Lower lobe of right lung (tissue), 2 donors: ENCODE measurements around the gene FARP2. TPM values are rescaled to one million over a fixed set of nuclear protein-coding genes. Genes with fewer than 3 reads are reported as not detected.

Experiments
- ATAC-seq, 2 donors: fragments of 200-7000 bp; cut with Tn5 transposase; one replicate each; pipeline ENCODE4 v1.9.1; 2020 to 2022; ENCODE audit warnings: mild to moderate bottlenecking in 2 of 2, moderate library complexity in 2 of 2
- DNase-seq: peaks from one replicate; pipeline ENCODE4 v3.0.0-alpha.2; 2020
- H3K27ac ChIP-seq: fragments of 200-600 bp; one replicate; pipeline ENCODE4 v1.8.0; 2022
- H3K27me3 ChIP-seq: fragments of 200-600 bp; one replicate; pipeline ENCODE4 v1.8.0; 2022; ENCODE audit warnings: low read depth
- H3K36me3 ChIP-seq: fragments of 200-600 bp; one replicate; pipeline ENCODE4 v1.8.0; 2022; ENCODE audit warnings: mild to moderate bottlenecking
- H3K4me1 ChIP-seq: fragments of 200-600 bp; one replicate; pipeline ENCODE4 v1.8.0; 2022
- H3K4me3 ChIP-seq: fragments of 200-600 bp; one replicate; pipeline ENCODE4 v1.8.0; 2022; ENCODE audit warnings: mild to moderate bottlenecking
- H3K9me3 ChIP-seq: fragments of 200-600 bp; one replicate; pipeline ENCODE4 v1.8.0; 2022
- intact Hi-C: fragments of 100-400 bp; cut with DNase I; formaldehyde crosslinking; loops from one replicate; pipeline ENCODE4 v1.11.0; 2022
- microRNA-seq: library from miRNA; unstranded; fragments of <30 nt; microRNA quantifications from one replicate; pipeline ENCODE4 v1.2.0, GENCODE V29; 2020; ENCODE audit warnings: borderline number of aligned reads
- total RNA-seq: library from RNA; stranded (reverse); fragmentation: NEBNext Ultra II Directional; extraction: Animal tissue kit (Norgen Biotek cat#: 25700); gene quantifications from one replicate; pipeline ENCODE4 v1.2.1, GENCODE V29; 2021
- TF ChIP-seq, protein P1 (sequence below): fragments of 200-600 bp; IDR thresholded peaks from one replicate; pipeline ENCODE4 v1.8.0; 2022; ENCODE audit warnings: antibody characterized with exemption, mild to moderate bottlenecking
- donor health status: DM: no; HTN: yes; CAD: no; lungs with severe emphysema.

FARP2 gene
- total RNA-seq, 1 donor from 2014 or later, result 42.4 TPM

DNA sequence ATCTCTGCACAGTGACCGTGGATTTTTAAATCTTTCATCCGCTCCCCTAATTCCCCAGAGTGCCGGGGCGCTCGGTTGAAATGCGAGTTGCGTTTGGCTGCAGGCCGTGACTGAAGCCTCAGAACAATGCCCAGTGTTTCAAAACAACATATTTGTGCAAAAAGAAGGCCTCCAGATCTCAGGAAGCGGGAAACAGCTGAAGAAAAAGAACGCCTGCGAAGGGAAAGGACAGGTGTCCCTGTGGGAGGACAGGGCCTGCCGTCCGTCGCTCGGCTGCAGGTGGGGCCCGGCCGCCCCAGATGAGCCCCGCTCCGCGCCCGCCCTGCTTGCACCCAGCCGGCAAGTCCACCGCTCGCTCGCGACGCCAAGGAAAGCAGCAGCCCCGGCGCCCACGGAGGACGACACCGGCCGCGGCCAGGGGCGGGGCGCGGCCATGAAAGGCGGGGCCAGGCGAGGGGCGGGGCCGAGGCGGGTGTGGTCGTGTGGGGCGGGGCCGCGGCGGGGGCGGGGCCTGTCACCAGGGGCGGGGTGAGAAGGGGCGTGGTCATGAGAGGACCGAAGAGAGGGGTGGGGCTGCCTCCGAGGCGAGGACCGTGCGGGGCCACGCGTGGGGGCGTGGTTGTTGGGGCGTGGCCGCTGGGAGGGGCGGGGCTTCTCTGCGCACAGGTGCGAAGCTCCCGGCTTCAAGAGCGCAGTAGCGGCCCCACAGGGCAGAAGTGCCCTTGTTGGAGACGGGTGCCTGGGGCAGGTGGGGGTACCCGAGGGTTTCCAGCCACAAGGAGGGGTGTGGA lies 184.9 kb downstream of the FARP2 start:
- H3K9me3 ChIP-seq, result no peaks in the 10 kb centered on the region
- intact Hi-C loops, result no loop called here
- H3K27ac ChIP-seq, result peak overlapping the region; percentile 67
- no peaks in the 10 kb centered on the region for H3K36me3 ChIP-seq
- peaks cover 25% of the 10 kb centered on the region for H3K27me3 ChIP-seq
- DNase-seq (peak; percentile 80), ATAC-seq (peak; percentile 88 to 93)
- TF ChIP-seq, protein P1, sequence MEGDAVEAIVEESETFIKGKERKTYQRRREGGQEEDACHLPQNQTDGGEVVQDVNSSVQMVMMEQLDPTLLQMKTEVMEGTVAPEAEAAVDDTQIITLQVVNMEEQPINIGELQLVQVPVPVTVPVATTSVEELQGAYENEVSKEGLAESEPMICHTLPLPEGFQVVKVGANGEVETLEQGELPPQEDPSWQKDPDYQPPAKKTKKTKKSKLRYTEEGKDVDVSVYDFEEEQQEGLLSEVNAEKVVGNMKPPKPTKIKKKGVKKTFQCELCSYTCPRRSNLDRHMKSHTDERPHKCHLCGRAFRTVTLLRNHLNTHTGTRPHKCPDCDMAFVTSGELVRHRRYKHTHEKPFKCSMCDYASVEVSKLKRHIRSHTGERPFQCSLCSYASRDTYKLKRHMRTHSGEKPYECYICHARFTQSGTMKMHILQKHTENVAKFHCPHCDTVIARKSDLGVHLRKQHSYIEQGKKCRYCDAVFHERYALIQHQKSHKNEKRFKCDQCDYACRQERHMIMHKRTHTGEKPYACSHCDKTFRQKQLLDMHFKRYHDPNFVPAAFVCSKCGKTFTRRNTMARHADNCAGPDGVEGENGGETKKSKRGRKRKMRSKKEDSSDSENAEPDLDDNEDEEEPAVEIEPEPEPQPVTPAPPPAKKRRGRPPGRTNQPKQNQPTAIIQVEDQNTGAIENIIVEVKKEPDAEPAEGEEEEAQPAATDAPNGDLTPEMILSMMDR, result no peak
- H3K4me3 ChIP-seq, result peak overlapping the region; percentile 55
- peaks cover 18% of the 10 kb centered on the region for H3K4me1 ChIP-seq

DNA sequence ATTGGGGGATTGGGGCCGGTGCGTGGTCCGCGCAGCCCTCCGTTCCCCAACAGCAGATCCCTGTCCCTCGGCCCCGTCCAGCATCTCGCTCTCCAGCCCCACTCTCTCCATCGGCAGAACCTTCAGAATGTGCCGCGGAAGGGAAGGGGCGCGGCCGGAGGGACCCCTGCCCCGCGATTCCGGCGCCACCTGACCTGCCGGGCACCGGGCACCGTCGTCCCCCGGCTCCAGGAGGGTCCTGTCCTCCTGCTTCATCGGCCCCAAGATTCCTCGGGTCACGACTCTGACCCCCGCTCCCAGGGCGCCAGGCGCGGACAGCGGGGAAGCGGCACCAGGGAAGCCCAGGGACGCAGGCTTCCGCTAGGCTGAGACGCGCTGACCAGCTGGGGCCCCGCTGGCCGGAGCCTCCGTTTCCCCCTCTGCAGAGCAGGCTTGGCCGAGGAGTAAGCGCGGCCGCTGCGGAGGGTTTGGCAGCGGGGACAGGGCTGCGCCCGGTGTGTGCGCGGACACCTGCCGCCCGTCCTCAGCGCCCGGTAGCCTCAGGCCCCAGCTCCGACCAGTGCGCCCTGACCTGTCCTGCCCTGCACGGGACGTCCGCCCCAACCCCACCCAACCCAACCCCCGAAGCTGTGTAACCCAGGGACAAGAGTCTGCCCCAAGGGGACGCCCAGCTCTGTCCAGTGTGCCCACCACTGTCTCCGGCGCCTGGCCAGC lies 185.6 kb downstream of the FARP2 start:
- Histone ChIP-seq H3K9me3 (no peaks in the 10 kb centered on the region), H3K27ac (no peak overlapping the region), H3K36me3 (no peaks in the 10 kb centered on the region), H3K4me3 (peak overlapping the region; percentile 55), H3K27me3 (peaks cover 25% of the 10 kb centered on the region), H3K4me1 (peaks cover 22% of the 10 kb centered on the region)
- TF ChIP-seq, protein P1, result no peak
- no peak for DNase-seq
- intact Hi-C loops, result no loop called here
- peak; percentile 13 to 20 for ATAC-seq

GRCh38 chr2:241542278-241542605 lies 186.2 kb downstream of the FARP2 start:
- H3K27me3 ChIP-seq, result peaks cover 25% of the 10 kb centered on the region
- H3K9me3 ChIP-seq, result no peaks in the 10 kb centered on the region
- H3K4me3 ChIP-seq, result no peak overlapping the region
- H3K27ac ChIP-seq, result no peak overlapping the region
- intact Hi-C loops, result no loop called here
- DNase-seq (peak; percentile 81), ATAC-seq (peak; percentile 40 to 54)
- peaks cover 26% of the 10 kb centered on the region for H3K4me1 ChIP-seq
- TF ChIP-seq, protein P1, result no peak
- H3K36me3 ChIP-seq, result no peaks in the 10 kb centered on the region

Small RNA genes within 50 kb of the gene (microRNA-seq; reads per million reads assigned to microRNA genes)
- not detected for gene MIR3133

Other genes with a start within 250 kb of the FARP2 start
- gene PASK, start 206.8 kb upstream of the FARP2 start, total RNA-seq, result 10.8 TPM
- gene PPP1R7, start 205.8 kb upstream of the FARP2 start, total RNA-seq, result 58.9 TPM
- gene ANO7, start 167.6 kb upstream of the FARP2 start, total RNA-seq, result 1.3 TPM
- 387 TPM for gene HDLBP, start 40.6 kb upstream of the FARP2 start, total RNA-seq
- 255 TPM for gene SEPTIN2, start 40.4 kb upstream of the FARP2 start, total RNA-seq
- 125 TPM for gene STK25, start 152.3 kb downstream of the FARP2 start, total RNA-seq
- gene BOK, start 202.5 kb downstream of the FARP2 start, total RNA-seq, result 44.2 TPM